HG02840 (cell line): Measurements from ENCODE around the gene FAP.

Experiments used
- ATAC-seq: cut with Tn5 transposase; IDR thresholded peaks from one replicate; pipeline ENCODE4 v1.9.1; 2021; ENCODE audit warnings: mild to moderate bottlenecking, moderate library complexity, moderate number of reproducible peaks; ENCODE audit not compliant: unreplicated experiment, low FRiP score

Gene FAP

DNA sequence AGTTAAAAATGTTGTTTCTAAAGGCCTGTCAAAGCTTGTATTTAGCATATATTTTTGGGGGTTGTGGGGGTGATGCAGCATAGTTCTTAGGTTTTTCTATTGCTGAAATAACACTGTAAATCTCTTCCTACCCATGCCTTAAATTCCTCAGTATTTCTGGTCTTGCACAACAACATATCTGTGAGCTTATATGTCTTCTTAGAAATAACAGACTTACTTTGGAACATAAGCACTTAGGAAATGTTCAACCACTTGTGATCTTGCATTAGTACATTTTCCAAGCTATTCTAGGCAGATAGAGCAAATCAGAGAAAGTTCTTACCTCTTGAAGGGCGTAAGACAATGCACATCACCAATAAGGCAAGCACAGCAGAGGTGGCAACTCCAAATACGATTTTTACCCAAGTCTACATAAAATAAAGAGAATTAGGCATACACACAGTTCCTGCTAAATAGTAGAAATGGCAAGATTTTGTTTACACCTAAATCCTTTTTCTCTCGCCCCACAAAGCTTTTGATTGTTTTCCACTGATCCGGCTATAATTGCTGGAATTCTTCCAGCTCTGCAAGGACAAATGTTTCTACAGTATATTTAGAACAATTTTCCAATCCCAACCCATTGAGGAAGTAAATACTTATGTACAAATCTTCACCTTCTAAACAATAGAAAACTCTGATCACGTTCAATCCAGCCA lies 512 bp downstream of the FAP start:
- ATAC-seq: no peak

DNA sequence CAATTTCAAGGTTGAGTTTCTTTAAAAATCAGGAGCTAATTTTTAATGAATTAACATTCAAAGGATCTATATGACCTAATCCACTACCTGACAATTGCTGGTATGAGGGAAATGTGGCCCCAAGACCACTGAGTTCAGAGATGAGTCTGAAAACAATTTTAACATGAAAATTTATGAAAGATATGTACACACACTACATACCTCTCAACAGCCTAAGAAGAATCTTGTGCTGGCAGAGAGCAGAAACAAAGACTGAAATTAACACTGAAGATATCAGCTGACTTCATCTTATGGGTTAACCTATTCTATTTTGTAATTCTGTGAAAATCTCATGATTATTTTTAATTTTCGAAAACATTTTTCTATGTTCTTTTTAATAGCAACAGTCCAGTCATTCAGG lies 1.7 kb downstream of the FAP start:
- ATAC-seq: no peak

DNA sequence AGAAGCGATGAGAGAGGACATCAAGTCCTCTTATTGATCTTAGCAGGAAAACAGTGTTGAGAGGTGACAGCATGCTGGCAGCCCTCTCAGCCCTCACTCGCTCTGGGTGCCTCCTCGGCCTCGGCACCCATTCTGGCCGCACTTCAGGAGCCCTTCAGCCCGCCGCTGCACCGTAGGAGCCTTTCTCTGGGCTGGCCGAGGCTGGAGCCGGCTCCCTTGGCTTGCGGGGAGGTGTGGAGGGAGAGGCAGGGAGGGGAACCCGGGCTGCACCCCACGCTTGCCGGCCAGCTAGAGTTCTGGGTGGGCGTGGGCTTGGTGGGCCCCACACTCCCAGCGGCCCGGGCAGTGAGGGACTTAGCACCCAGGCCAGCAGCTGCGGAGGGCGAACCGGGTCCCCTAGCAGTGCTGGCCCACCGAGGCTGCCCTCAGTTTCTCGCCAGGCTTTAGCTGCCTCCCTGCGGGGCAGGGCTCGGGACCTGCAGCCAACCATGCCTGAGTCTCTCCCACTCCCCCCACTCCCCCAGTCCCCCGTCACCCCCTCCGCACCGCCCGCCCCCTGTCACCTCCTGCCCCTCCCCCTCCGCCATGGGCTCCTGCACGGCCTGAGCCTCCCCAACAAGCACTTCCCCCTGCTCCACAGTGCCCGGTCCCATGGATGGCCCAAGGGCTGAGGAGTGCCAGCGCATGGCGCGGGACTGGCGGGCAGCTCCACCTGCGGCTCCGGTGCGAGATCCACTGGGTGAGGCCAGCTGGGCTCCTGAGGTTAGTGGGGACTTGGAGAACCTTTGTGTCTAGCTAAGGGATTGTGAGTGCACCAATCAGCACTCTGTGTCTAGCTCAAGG lies 8.4 kb downstream of the FAP start:
- ATAC-seq: no peak

DNA sequence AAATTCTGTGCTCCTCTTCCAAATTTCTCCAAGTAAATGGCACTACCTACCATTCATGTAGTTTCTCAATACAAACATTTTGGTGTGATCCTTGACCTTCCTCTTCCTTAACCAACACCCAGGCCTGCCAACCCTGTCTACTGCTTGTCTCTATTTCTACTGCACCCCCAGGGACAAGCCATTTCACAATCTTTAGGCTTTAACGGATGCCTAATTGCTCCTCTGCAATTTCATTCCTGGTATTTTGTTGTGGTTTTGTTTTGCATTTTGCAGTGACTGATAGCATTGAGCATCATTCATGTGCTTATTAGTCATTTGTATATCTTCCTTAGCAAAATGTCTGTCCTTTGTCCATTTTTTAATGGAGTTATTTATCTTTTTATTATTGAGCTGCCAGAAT lies 10.0 kb downstream of the FAP start:
- no peak for ATAC-seq

DNA sequence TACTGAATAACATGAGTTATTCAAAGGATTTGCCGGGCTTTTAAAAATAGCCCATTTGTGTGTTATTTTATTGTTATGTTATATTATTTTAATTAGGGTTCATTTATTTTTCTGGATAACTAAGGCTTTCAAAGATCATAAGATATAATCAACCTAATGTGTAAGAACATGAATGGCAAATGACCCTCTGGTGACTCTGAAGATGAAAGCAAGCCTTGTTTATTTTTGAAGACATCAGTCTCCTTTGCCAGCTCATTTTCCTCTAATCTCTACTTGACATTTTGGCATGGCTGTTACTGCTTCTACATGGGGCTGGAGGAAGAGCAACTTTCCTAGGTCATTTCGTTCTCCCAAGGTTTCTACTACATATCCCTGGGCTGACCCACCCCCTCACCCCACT lies 10.6 kb downstream of the FAP start:
- ATAC-seq: no peak

DNA sequence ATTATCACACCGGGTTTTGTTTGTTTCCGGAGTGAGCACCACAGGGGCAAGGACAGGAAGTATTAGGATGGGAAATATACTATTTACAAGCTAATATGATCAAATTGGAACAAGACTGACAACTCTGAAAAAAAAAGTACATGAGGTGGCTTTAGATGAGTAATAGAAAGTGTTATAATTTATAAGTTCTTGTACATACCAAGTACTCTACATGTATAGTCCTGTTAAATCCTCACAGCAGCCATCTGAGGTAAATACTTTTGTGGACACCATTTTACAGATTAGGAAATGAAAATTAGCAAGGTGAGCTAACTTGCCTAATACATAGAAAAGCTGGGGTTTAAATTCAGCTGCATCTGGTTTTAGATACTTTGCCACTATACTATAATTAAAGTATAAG lies 11.2 kb downstream of the FAP start:
- no peak for ATAC-seq

DNA sequence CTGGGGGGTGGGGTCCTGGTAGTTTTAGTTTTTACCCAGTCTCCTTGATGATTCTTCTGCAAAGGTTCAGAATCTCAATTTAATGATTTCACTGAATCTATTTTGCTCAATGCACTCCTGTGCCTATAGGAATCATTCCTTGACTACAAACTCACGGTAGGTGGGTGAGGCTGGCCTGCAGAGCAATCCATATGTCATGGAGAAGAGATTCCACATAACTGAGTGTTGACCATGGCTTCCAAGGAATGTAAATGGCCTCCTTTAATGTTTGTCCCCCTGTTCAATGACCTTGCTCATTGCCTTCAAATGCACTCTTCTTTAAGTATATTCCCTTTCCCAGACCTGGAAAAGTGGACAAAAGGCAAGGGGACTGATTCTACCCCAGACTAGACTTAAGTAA lies 12.5 kb downstream of the FAP start:
- ATAC-seq: no peak

DNA sequence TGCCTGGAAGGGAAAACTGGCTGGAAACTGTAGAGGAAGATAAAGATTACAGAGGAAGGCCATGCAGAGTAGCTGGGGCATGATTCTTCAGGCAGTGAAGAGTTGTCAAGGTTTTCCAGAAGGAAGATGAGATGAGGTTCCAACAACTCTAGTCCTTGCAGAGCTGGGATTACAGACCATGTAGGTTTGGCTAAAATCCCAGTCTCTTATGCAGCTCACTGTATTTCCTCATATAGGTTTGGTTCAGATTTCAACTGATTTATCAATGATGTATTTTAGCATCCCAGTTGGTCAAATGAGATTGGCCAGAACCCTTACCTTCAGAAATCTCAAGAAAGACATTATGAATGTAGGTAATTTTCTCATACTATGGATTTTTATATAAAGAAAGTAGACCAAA lies 16.4 kb downstream of the FAP start:
- no peak for ATAC-seq

DNA sequence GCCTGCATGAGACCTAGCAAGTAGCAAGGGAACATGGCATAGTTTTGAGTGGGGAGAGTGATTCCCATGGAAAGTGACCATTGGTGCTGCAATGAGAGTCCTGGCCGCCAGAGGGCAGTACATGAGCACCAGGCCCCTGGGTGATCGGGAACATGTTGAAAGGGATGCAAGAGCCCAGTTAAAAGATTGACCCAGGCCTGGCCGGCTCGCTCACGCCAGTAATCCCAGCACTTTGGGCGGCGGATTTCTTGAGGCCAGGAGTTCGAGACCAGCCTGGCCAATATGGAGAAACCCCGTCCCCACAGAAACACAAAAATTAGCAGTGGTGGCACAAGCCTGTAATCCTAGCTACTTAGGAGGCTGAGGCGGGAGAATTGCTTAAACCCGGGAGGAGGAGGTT lies 22.2 kb downstream of the FAP start:
- peak; percentile 89 for ATAC-seq

DNA sequence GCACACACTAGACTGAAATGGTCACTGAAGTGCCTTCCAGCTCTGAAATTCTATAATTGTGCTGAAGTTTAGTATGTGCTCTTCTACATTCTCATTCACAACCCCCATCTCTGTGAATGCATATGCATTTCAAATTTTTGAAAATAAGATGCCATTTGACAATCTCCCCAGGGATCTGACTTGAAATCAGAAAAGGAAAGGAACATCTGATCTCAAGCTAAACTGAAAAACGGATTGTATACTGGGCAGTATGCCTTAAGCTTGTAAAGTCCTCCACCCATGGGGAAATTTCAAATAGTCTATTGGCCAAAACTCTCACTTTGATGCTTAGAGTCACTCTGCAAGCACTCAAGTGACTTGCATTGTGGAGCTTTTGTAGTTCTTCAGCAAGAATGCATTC lies 22.9 kb downstream of the FAP start:
- ATAC-seq: no peak

DNA sequence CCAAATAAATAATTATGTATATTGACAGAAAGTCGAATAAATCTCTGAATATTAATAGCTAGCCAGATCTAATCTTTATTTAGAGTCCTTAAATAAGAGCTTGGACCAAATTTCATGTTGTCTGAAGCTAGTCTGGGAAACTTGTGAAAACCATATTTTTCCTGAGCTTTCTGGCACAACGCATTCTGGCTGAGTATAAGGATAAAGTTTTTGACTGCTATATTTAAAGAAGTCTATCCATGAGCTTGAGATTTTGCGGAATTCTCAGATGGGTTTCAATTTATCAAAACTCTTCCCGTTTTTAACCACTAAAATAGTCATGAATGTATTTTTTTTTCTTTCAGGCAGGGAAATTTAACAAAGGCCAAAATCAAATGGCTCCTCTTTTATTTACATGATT lies 23.8 kb downstream of the FAP start:
- ATAC-seq: no peak

DNA sequence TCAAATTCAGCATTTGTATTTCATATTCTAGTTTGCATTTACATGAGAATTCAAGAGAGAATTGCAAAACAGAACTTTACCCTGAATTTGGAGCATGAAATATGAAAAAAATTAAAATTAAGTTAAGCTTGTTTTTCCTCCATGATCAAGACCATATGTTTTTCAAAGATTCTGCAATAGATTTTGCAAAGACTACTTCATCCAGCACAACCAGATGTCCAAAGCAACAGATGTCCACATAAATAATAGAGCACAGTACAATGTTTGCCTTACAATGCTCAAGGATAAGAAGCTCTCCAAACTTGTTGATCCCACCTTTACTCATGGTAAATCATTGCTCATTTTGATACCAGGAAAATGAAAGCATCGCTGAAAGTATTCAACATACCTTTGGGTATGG lies 25.6 kb downstream of the FAP start:
- ATAC-seq: no peak

DNA sequence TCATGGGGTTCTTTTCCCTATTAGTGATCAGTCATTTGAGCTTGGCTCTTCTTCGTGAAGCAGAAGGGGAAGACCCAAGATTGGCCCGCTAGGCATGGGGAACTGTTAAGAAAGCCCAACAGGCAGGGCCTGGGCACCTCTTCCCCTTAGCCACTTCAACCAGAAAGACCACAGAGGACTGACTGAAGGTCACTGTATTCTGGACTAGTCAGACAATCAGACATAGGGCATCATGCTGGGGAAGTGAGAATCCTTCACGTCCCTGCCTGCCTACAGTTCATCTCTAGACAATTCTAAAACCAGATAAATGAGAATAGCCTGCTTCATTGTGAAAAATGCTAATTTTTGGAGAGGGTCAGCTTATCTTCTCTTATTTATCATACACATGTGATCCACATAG lies 28.1 kb downstream of the FAP start:
- ATAC-seq: no peak

DNA sequence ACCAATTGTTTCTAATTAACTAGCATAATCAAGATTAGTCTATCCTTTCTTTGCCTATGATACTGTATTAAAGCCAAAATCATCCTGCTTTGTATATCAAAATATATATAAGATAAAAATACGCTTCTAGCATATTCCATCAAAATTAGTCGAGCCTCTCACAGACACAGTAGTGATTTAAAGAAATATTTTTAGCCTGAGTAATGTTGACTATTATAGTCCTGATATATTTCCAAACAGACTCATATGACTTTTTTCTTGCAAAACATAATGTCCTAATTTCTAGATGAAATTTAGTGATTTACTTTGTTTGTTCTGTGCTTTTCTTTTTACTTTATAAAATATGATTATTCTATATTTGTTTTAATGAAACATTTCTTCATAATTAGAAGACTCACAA lies 30.9 kb downstream of the FAP start:
- no peak for ATAC-seq

DNA sequence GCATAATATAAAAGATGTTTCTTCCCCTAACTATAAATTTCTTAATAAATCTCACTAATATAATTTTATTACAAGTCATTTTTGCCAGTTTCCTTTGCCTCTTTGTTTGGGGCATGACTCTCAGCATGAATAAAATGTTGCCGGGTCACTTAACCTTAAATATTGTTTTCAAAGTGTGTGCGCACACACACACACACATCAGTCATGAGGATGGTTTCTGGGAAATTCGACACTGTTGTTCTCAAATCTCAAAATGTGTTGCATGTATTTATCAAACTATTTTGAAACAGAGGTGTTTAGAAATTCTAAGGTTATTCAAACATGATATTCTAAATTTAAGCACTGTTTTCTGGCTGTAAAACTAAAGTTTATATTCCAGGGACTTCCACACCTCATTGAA lies 31.5 kb downstream of the FAP start:
- no peak for ATAC-seq

DNA sequence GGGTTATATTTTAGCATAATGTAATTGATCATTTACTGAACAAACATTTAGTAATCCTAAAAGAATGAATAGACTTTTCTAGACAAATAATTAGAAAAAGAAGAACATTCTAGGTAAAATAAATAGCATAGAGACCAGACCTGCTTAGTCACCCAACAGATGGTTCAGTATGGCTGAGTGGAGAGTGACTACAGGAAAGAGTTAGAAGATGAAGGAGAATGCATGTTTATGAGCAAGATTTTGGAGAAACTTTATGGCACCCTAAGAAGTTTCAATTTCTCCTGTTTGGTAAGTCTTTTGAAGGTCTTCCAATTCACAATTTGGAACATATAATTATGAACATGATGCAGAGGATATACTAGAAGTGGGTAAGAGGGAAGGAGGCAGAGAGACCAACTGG lies 32.9 kb downstream of the FAP start:
- ATAC-seq: no peak

DNA sequence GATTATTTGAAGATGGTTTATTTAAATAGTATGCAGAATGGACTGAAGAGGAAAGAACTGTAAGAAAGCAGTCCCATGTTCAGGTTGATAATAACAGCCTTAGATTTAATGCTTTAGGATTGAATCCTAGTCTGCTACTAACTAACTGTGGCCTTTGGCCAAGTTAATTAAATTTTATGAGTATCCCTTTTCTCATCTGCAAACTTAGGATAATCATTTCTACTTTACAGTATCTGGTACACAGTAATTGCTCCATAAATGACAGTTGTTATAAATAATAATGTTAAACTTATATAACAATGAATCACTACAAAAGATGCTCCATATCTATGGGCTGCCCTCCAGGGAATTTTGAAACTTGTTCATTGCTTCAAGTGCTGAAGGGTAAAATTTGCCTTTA lies 41.0 kb downstream of the FAP start:
- no peak for ATAC-seq

DNA sequence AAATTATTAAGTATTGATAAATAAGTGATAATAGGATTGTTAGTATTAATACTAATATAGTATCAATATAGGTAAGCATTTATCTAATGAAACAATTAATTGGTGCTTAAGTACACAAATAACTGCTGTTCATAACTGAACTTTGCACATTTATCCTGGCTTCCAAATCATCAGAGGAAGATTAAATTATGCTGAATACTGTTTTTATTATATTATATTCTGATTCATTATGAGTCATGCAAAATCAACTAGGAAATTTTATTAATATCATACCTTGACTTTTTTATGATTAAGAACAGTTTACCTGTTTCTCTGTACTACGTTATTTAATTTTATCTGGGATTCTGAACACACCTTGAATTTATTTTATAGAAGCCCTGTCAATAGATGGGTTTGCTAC lies 42.6 kb downstream of the FAP start:
- no peak for ATAC-seq

DNA sequence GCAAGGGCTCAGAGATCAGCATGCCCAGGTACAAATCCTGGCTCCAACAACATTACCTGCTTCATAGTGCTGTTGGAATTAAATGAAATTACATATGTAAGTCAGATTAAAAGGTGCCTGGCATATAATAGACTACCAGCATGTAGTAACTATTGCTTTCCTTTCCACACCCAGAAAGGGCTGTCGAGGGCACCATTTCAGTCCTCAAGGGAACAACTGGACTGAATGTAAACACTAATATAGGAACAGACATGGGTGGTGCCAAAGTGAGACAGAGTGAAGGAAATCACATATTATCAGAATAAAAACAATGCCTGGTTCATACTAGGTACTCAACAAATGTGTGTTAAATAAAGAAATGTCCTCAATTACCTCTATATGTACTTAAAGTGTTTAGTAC lies 43.3 kb downstream of the FAP start:
- no peak for ATAC-seq

DNA sequence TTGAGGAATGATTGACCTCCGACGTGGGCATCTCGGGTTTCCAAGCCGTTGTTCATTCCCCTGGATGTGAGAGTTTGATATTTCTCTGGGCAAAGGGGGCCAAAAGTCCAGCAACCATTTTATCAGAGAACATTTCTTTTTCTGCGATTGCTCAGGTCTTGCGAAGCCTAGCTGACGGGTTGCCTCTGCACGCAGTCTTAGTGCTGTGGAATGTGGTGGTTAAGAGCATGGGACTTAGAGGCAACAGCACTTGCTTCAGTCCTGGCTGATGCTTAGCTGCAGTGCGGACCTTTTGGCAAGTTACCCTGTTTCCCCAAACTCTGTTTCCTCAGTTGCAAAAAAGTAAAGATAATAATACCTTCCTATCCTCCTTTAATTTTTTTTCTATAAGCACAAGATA lies 45.0 kb downstream of the FAP start:
- no peak for ATAC-seq

DNA sequence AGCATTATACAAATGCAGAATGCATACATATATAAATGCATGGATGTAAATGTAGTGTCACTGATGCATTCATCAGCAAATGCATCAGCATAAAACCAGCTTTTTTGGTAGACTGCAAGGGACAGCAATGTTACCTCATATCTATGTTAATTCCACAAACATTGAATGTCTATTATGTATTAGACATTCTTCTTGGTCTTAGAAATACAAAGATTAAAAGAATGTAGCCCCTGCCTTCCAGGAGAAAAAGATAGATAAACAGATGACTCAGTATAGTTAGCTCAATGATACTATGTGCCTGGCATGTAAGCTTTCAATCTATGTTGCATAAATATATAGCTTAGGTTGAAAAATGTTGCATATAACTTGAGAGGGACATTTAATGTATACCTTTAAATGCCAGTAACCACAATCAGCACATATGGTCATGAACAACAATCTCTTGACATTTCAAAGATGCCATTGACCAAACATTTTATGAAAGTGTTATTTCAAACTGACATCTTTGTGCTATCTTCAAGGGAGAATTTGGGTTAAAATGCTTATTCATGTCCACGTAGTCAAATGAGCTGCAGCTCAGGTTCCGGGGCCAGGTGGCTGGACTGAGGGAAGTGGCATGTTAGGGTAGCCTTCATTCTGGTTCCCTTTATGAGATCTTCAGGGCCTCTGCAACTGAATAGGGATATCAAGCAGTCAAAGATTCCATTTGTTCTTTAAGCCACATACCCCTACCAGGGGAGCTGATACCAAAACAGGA lies 46.0 kb downstream of the FAP start:
- ATAC-seq: no peak

DNA sequence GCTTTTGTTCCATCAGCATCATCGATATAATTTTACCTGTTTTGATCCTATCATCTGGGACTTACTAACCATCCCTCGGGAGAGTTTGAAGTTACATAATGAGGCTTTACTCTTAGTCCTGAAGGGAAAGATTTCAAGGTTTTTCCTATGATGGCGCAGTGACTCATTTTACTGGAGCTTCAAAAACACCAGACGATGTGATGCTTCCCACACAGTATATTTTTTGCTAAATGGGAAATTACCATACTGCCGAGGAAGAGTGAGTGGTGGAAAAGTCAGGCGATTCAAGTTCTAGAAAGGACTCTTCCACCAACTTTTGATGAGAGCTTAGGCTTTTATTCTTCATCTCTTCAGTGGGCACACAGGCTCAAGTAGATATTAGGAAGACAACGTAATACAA lies 46.6 kb downstream of the FAP start:
- ATAC-seq: no peak
